H9 (cell line): ENCODE measurements around the gene FRZB. TPM values are rescaled to one million over a fixed set of nuclear protein-coding genes. Genes with fewer than 3 reads are reported as not detected.

Experiments
- DNase-seq: peaks from one replicate; pipeline ENCODE4 v3.0.0-alpha.2; 2017
- H2AFZ ChIP-seq: one replicate; pipeline ENCODE4 v1.6.1; 2013; ENCODE audit warnings: mild to moderate bottlenecking, low read length, control low read depth, moderate library complexity
- H2AK5ac ChIP-seq: 2 replicates; pipeline ENCODE4 v1.6.1; 2013; ENCODE audit warnings: low read length, control low read depth, mixed read lengths; ENCODE audit not compliant: insufficient read length
- H2BK120ac ChIP-seq: one replicate; pipeline ENCODE4 v1.6.1; 2013; ENCODE audit warnings: low read depth, mild to moderate bottlenecking, low read length, control low read depth, inconsistent platforms; ENCODE audit not compliant: poor library complexity, severe bottlenecking
- H2BK12ac ChIP-seq: 2 replicates; pipeline ENCODE4 v1.6.1; 2013; ENCODE audit warnings: low read length, control low read depth, mixed read lengths, low read depth; ENCODE audit not compliant: insufficient read length
- H2BK15ac ChIP-seq: 2 replicates; pipeline ENCODE4 v1.6.1; 2013; ENCODE audit warnings: low read depth, low read length, control low read depth
- H2BK20ac ChIP-seq: one replicate; pipeline ENCODE4 v1.6.1; 2013; ENCODE audit warnings: low read depth, mild to moderate bottlenecking, low read length, control low read depth, inconsistent platforms; ENCODE audit not compliant: poor library complexity, severe bottlenecking
- H2BK5ac ChIP-seq: 2 replicates; pipeline ENCODE4 v1.6.1; 2013; ENCODE audit warnings: low read length, control low read depth, mixed read lengths; ENCODE audit not compliant: insufficient read length
- H3K14ac ChIP-seq: 2 replicates; pipeline ENCODE4 v1.6.1; 2013; ENCODE audit warnings: low read length, control low read depth; ENCODE audit not compliant: insufficient read depth
- H3K18ac ChIP-seq: 2 replicates; pipeline ENCODE4 v1.6.1; 2013; ENCODE audit warnings: low read depth, mild to moderate bottlenecking, mixed read lengths, low read length, control low read depth; ENCODE audit not compliant: insufficient read length
- H3K23ac ChIP-seq: 2 replicates; pipeline ENCODE4 v1.6.1; 2013; ENCODE audit warnings: low read length, control low read depth, mixed read lengths, low read depth; ENCODE audit not compliant: insufficient read length
- H3K23me2 ChIP-seq: 2 replicates; pipeline ENCODE4 v1.6.1; 2013; ENCODE audit warnings: low read depth, mild to moderate bottlenecking, mixed read lengths, low read length, control low read depth; ENCODE audit not compliant: insufficient read length, poor library complexity, severe bottlenecking
- H3K27ac ChIP-seq: 2 replicates; pipeline ENCODE4 v1.5.1; 2013; ENCODE audit warnings: low read length, control low read depth, mixed read lengths, low read depth; ENCODE audit not compliant: insufficient read length
- H3K27me3 ChIP-seq: 2 replicates; pipeline ENCODE4 v1.6.1; 2013; ENCODE audit warnings: low read length, control low read depth, inconsistent platforms; ENCODE audit not compliant: insufficient read depth
- H3K4ac ChIP-seq: 2 replicates; pipeline ENCODE4 v1.6.1; 2013; ENCODE audit warnings: low read depth, mild to moderate bottlenecking, control low read depth, inconsistent platforms, low read length, moderate library complexity
- H3K4me1 ChIP-seq: 2 replicates; pipeline ENCODE4 v1.6.1; 2013; ENCODE audit warnings: low read length, control low read depth, inconsistent platforms; ENCODE audit not compliant: insufficient read depth
- H3K4me2 ChIP-seq: 2 replicates; pipeline ENCODE4 v1.6.1; 2013; ENCODE audit warnings: low read length, control low read depth, mixed read lengths; ENCODE audit not compliant: insufficient read length, insufficient read depth
- H3K56ac ChIP-seq: 2 replicates; pipeline ENCODE4 v1.6.1; 2013; ENCODE audit warnings: low read depth, mild to moderate bottlenecking, mixed read lengths, low read length, control low read depth; ENCODE audit not compliant: insufficient read length
- H3K79me1 ChIP-seq: 2 replicates; pipeline ENCODE4 v1.6.1; 2013; ENCODE audit warnings: low read depth, mild to moderate bottlenecking, moderate library complexity, low read length, control low read depth, inconsistent platforms; ENCODE audit not compliant: insufficient read depth, poor library complexity, severe bottlenecking
- H3K79me2 ChIP-seq: 2 replicates; pipeline ENCODE4 v1.6.1; 2013; ENCODE audit warnings: low read length, control low read depth, inconsistent platforms; ENCODE audit not compliant: insufficient read depth
- H3K9ac ChIP-seq: 2 replicates; pipeline ENCODE4 v1.6.1; 2013; ENCODE audit warnings: low read length, control low read depth, mixed read lengths; ENCODE audit not compliant: insufficient read length; ENCODE audit errors: extremely low read depth
- H3K9me3 ChIP-seq: one replicate; pipeline ENCODE4 v1.6.1; 2013; ENCODE audit warnings: low read depth, low read length, inconsistent platforms; ENCODE audit not compliant: control insufficient read depth
- H3T11ph ChIP-seq: one replicate; pipeline ENCODE4 v1.6.1; 2013; ENCODE audit warnings: mild to moderate bottlenecking, low read length, control low read depth, inconsistent platforms
- H4K20me1 ChIP-seq: one replicate; pipeline ENCODE4 v1.6.1; 2013; ENCODE audit not compliant: control insufficient read depth, insufficient read length, insufficient read depth
- H4K5ac ChIP-seq: 2 replicates; pipeline ENCODE4 v1.6.1; 2013; ENCODE audit warnings: low read depth, mild to moderate bottlenecking, mixed read lengths, low read length, control low read depth; ENCODE audit not compliant: insufficient read length
- H4K8ac ChIP-seq: replicated peaks from 2 replicates; pipeline ENCODE4 v1.6.1; 2013; ENCODE audit warnings: low read length, control low read depth, mixed read lengths, low read depth; ENCODE audit not compliant: insufficient read length
- H4K91ac ChIP-seq: 2 replicates; pipeline ENCODE4 v1.6.1; 2013; ENCODE audit warnings: low read depth, mild to moderate bottlenecking, moderate library complexity, mixed read lengths, low read length, control low read depth; ENCODE audit not compliant: insufficient read length
- H3K27ac Mint-ChIP-seq, 3 experiments: 2 replicates in 2 of 3; 3 replicates in 1 of 3; pipeline ENCODE4 v1.8.0; 2020 to 2021; ENCODE audit warnings: mixed read lengths in 3 of 3, mild to moderate bottlenecking in 1 of 3, moderate library complexity in 1 of 3
- H3K27me3 Mint-ChIP-seq: 2 replicates; pipeline ENCODE4 v1.8.0; 2021; ENCODE audit warnings: low read depth, mild to moderate bottlenecking, moderate library complexity, mixed read lengths
- H3K36me3 Mint-ChIP-seq, 3 experiments: 2 replicates in 2 of 3; 3 replicates in 1 of 3; pipeline ENCODE4 v1.8.0; 2020 to 2021; ENCODE audit warnings: low read depth in 3 of 3, mixed read lengths in 3 of 3; ENCODE audit not compliant: insufficient read depth in 1 of 3
- H3K4me1 Mint-ChIP-seq, 2 experiments: 2 replicates each; pipeline ENCODE4 v1.8.0; 2020; ENCODE audit warnings: mixed read lengths in 2 of 2
- H3K4me3 Mint-ChIP-seq, 2 experiments: 2 replicates in 1 of 2; 3 replicates in 1 of 2; pipeline ENCODE4 v1.8.0; 2020 to 2021; ENCODE audit warnings: mild to moderate bottlenecking in 2 of 2, mixed read lengths in 2 of 2, moderate library complexity in 1 of 2
- H3K9me3 Mint-ChIP-seq, 2 experiments: 2 replicates in 1 of 2; 3 replicates in 1 of 2; pipeline ENCODE4 v1.8.0; 2020; ENCODE audit warnings: mild to moderate bottlenecking in 2 of 2, mixed read lengths in 2 of 2, moderate library complexity in 1 of 2
- CTCF ChIP-seq: fragments of 200-600 bp; sonication (generic); conservative IDR thresholded peaks from 3 replicates; pipeline ENCODE4 v1.8.0; 2021; ENCODE audit warnings: antibody characterized with exemption, mild to moderate bottlenecking
- WGBS: extraction: QIAGEN DNeasy Blood & Tissue Kit; methylation state at CpG from one replicate; pipeline ENCODE4 v1.1.7; 2013; ENCODE audit warnings: missing lambda C conversion rate, low lambda C conversion rate, mixed read lengths; ENCODE audit not compliant: insufficient read length; ENCODE audit errors: extremely low coverage; 5-methylcytosine and 5-hydroxymethylcytosine counted together
- total RNA-seq: library from RNA; stranded (reverse); gene quantifications from 2 replicates; pipeline ENCODE4 v1.2.1, GENCODE V29; 2021

Gene FRZB
- total RNA-seq, 1 experiment from 2014 or later: 1.1 TPM

- H3T11ph ChIP-seq: no peak overlapping the region
- no peak overlapping the region for H2BK12ac ChIP-seq
- H2BK15ac ChIP-seq: no peak overlapping the region
- no peak overlapping the region for H3K4me2 ChIP-seq
- no peaks in the 10 kb centered on the region for H3K79me2 ChIP-seq
- no CpG with 5 or more reads among the region's 5 CpGs for WGBS
- no peaks in the 10 kb centered on the region for H3K79me1 ChIP-seq
- H3K56ac ChIP-seq: no peak overlapping the region
- no peaks in the 10 kb centered on the region for H3K9me3 ChIP-seq
- Mint-ChIP-seq H3K4me3 (no peak overlapping the region), H3K4me1 (peaks cover 12 to 14% of the 10 kb centered on the region in 2 experiments), H3K27ac (no peak overlapping the region), H3K27me3 (peaks cover 36% of the 10 kb centered on the region), H3K9me3 (no peaks in the 10 kb centered on the region), H3K36me3 (no peaks in the 10 kb centered on the region; a peak in 1 of 7 replicates)
- no peak overlapping the region for H2BK120ac ChIP-seq
- no peak overlapping the region for H3K23ac ChIP-seq
- no peaks in the 10 kb centered on the region for H4K20me1 ChIP-seq
- H2BK20ac ChIP-seq: no peak overlapping the region
- H4K8ac ChIP-seq: no peak overlapping the region
- H3K14ac ChIP-seq: no peak overlapping the region
- H3K23me2 ChIP-seq: peaks cover 13% of the 10 kb centered on the region
- peaks cover 3% of the 10 kb centered on the region; the same call in 1 of the 2 replicates for H3K27me3 ChIP-seq
- DNase-seq: no peak
- no peaks in the 10 kb centered on the region for H3K4me1 ChIP-seq
- no peak overlapping the region for H3K18ac ChIP-seq
- no peak overlapping the region for H3K4ac ChIP-seq
- H2AK5ac ChIP-seq: no peak overlapping the region
- H2AFZ ChIP-seq: no peak overlapping the region
- TF ChIP-seq CTCF: no peak
- H2BK5ac ChIP-seq: no peak overlapping the region
- no peak overlapping the region for H4K5ac ChIP-seq
- no peak overlapping the region for H3K27ac ChIP-seq
- H4K91ac ChIP-seq: no peak overlapping the region
- no peak overlapping the region for H3K9ac ChIP-seq
These were observed 4.3 kb downstream of the FRZB start for GRCh38 chr2:182862091-182862490.
